ENCODE measurements around the gene SLC25A28. TPM values are rescaled to one million over a fixed set of nuclear protein-coding genes. Genes with fewer than 3 reads are reported as not detected.

The SLC25A28 gene

GRCh38 chr10:99565166-99565565, 55.1 kb downstream of the SLC25A28 start:
- no peaks in the 10 kb centered on the region for H3K36me3 ChIP-seq (replicated peaks in 1 of 2; ENCODE audit: control insufficient read depth in 2 of 2, insufficient read depth in 2 of 2, low read length in 2 of 2)
- no peaks in the 10 kb centered on the region for H3K9me3 ChIP-seq (replicated peaks in 1 of 2; ENCODE audit: control insufficient read depth in 2 of 2, insufficient read depth in 1 of 2, low read depth in 1 of 2, low read length in 2 of 2)
- H3K4me1 ChIP-seq (ENCODE audit: control insufficient read depth in 2 of 2, insufficient read depth in 1 of 2, low read depth in 1 of 2, low read length in 2 of 2) = no peaks in the 10 kb centered on the region
- H3K27ac ChIP-seq (replicated peaks; ENCODE audit: low read length) = no peak overlapping the region
- H3K18ac ChIP-seq (ENCODE audit: low read length) = no peak overlapping the region
- H2BK5ac ChIP-seq (ENCODE audit: low read length) = no peak overlapping the region
- H3K4me3 ChIP-seq (ENCODE audit: low read length in 2 of 2) = no peak overlapping the region
- H2AFZ ChIP-seq (ENCODE audit: low read length) = no peak overlapping the region
- no peak overlapping the region for H3K4me2 ChIP-seq (ENCODE audit: insufficient read depth, low read length, poor library complexity, severe bottlenecking)
- DNase-seq (ENCODE audit: low spot score) = no peak
- H3K79me1 ChIP-seq (ENCODE audit: low read depth, low read length) = no peaks in the 10 kb centered on the region
- peaks cover 0 to 12% (median 0%) of the 10 kb centered on the region in 3 experiments for H3K27me3 ChIP-seq (ENCODE audit: control insufficient read depth in 3 of 3, insufficient read depth in 3 of 3, low read depth in 1 of 3, low read length in 3 of 3)
- no peak overlapping the region for H2BK120ac ChIP-seq (ENCODE audit: low read depth, low read length)
- no peak overlapping the region for H4K91ac ChIP-seq (ENCODE audit: low read depth, low read length, poor library complexity)
- H2AK5ac ChIP-seq (ENCODE audit: low read depth, low read length) = no peak overlapping the region
- no peak overlapping the region for H3K14ac ChIP-seq (ENCODE audit: low read length)
- no peak overlapping the region for H3K9ac ChIP-seq (ENCODE audit: low read depth, low read length, poor library complexity)
- WGBS, 2 donors (ENCODE audit: extremely low coverage in 2 of 2, insufficient read length in 2 of 2, insufficient replicate concordance in 1 of 2) = no CpG with 5 or more reads among the region's 4 CpGs
- H3K23ac ChIP-seq (ENCODE audit: low read depth, low read length, poor library complexity) = no peak overlapping the region
- no peak overlapping the region for H2BK12ac ChIP-seq (ENCODE audit: low read length)
- H3K4ac ChIP-seq (ENCODE audit: low read length) = no peak overlapping the region
- H4K8ac ChIP-seq (ENCODE audit: low read depth, low read length) = no peak overlapping the region
- no peak overlapping the region for H2BK15ac ChIP-seq (ENCODE audit: low read length)

DNA sequence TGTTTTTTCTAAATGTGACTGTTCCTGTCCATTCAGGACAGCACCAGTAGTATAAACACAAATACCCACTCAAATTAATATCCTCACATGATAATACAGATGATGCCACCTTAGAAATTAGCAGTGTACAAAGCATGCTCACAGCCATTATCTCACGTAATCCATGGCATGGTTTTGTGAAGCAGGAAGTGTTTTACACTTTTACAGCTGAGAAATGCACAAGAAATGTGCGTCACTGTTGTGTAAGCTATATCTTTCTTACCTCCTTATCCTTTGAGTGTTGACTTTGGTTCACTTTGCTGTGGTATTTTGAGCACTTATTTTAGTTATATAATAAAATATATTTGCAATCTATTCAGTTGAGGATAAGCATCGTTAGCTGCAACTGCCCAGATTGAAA, 55.9 kb downstream of the SLC25A28 start:
- WGBS, 2 donors (ENCODE audit: extremely low coverage in 2 of 2, insufficient read length in 2 of 2, insufficient replicate concordance in 1 of 2) = no CpG with 5 or more reads among the region's 3 CpGs
- no peaks in the 10 kb centered on the region for H3K36me3 ChIP-seq (replicated peaks in 1 of 2; ENCODE audit: control insufficient read depth in 2 of 2, insufficient read depth in 2 of 2, low read length in 2 of 2)

DNA sequence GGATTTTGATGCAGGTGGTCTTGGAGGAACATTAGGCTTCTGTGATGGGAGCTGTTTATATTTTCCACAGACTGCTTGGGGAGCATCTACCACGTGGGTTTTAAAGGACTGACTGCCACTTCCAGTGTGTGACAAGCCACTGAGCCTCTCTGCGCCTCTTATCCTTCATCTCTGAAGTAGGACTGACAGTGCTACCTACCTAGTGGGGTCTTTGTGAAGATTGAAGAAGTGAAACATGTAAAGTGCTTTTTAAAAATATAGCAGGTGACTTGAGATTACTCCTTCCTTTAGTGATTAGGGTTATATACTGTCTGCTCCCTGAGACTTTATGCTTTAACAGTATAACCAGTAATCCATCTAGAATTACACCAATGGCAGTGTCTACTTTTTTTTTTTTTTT, 57.6 kb downstream of the SLC25A28 start:
- H3K18ac ChIP-seq (ENCODE audit: low read length) = no peak overlapping the region
- WGBS, 2 donors (ENCODE audit: extremely low coverage in 2 of 2, insufficient read length in 2 of 2, insufficient replicate concordance in 1 of 2) = no CpG with 5 or more reads among the region's 2 CpGs
- no peak overlapping the region for H3K4me2 ChIP-seq (ENCODE audit: insufficient read depth, low read length, poor library complexity, severe bottlenecking)
- no peaks in the 10 kb centered on the region for H3K4me1 ChIP-seq (ENCODE audit: control insufficient read depth in 2 of 2, insufficient read depth in 1 of 2, low read depth in 1 of 2, low read length in 2 of 2)
- no peak for DNase-seq (ENCODE audit: low spot score)
- no peaks in the 10 kb centered on the region for H3K36me3 ChIP-seq (replicated peaks in 1 of 2; ENCODE audit: control insufficient read depth in 2 of 2, insufficient read depth in 2 of 2, low read length in 2 of 2)
- H2AK5ac ChIP-seq (ENCODE audit: low read depth, low read length) = no peak overlapping the region
- H3K14ac ChIP-seq (ENCODE audit: low read length) = no peak overlapping the region
- no peak overlapping the region for H2BK12ac ChIP-seq (ENCODE audit: low read length)
- peaks cover 0 to 7% (median 0%) of the 10 kb centered on the region in 3 experiments for H3K27me3 ChIP-seq (ENCODE audit: control insufficient read depth in 3 of 3, insufficient read depth in 3 of 3, low read depth in 1 of 3, low read length in 3 of 3)
- H2AFZ ChIP-seq (ENCODE audit: low read length) = no peak overlapping the region
- no peak overlapping the region for H2BK5ac ChIP-seq (ENCODE audit: low read length)
- no peak overlapping the region for H3K4me3 ChIP-seq (ENCODE audit: low read length in 2 of 2)
- H3K79me1 ChIP-seq (ENCODE audit: low read depth, low read length) = no peaks in the 10 kb centered on the region
- no peak overlapping the region for H3K9ac ChIP-seq (ENCODE audit: low read depth, low read length, poor library complexity)
- H2BK120ac ChIP-seq (ENCODE audit: low read depth, low read length) = no peak overlapping the region
- H3K4ac ChIP-seq (ENCODE audit: low read length) = no peak overlapping the region
- no peaks in the 10 kb centered on the region for H3K9me3 ChIP-seq (replicated peaks in 1 of 2; ENCODE audit: control insufficient read depth in 2 of 2, insufficient read depth in 1 of 2, low read depth in 1 of 2, low read length in 2 of 2)
- H4K91ac ChIP-seq (ENCODE audit: low read depth, low read length, poor library complexity) = no peak overlapping the region
- H3K23ac ChIP-seq (ENCODE audit: low read depth, low read length, poor library complexity) = no peak overlapping the region
- no peak overlapping the region for H3K27ac ChIP-seq (replicated peaks; ENCODE audit: low read length)
- H4K8ac ChIP-seq (ENCODE audit: low read depth, low read length) = no peak overlapping the region
- no peak overlapping the region for H2BK15ac ChIP-seq (ENCODE audit: low read length)

More for the DNA sequence above, 55.9 kb downstream of the SLC25A28 start:
- Histone ChIP-seq H2BK12ac (ENCODE audit: low read length) (no peak overlapping the region), H4K8ac (ENCODE audit: low read depth, low read length) (no peak overlapping the region), H3K9me3 (replicated peaks in 1 of 2; ENCODE audit: control insufficient read depth in 2 of 2, insufficient read depth in 1 of 2, low read depth in 1 of 2, low read length in 2 of 2) (no peaks in the 10 kb centered on the region), H2BK120ac (ENCODE audit: low read depth, low read length) (no peak overlapping the region), H3K18ac (ENCODE audit: low read length) (no peak overlapping the region), H3K14ac (ENCODE audit: low read length) (no peak overlapping the region), H2AK5ac (ENCODE audit: low read depth, low read length) (no peak overlapping the region), H3K79me1 (ENCODE audit: low read depth, low read length) (no peaks in the 10 kb centered on the region), H3K4me2 (ENCODE audit: insufficient read depth, low read length, poor library complexity, severe bottlenecking) (no peak overlapping the region), H3K23ac (ENCODE audit: low read depth, low read length, poor library complexity) (no peak overlapping the region), H2BK5ac (ENCODE audit: low read length) (no peak overlapping the region), H2BK15ac (ENCODE audit: low read length) (no peak overlapping the region), H2AFZ (ENCODE audit: low read length) (no peak overlapping the region), H3K27ac (replicated peaks; ENCODE audit: low read length) (no peak overlapping the region), H3K4me3 (ENCODE audit: low read length in 2 of 2) (no peak overlapping the region), H3K27me3 (ENCODE audit: control insufficient read depth in 3 of 3, insufficient read depth in 3 of 3, low read depth in 1 of 3, low read length in 3 of 3) (peaks cover 0 to 4% (median 0%) of the 10 kb centered on the region in 3 experiments), H4K91ac (ENCODE audit: low read depth, low read length, poor library complexity) (no peak overlapping the region), H3K9ac (ENCODE audit: low read depth, low read length, poor library complexity) (no peak overlapping the region), H3K4ac (ENCODE audit: low read length) (no peak overlapping the region), H3K4me1 (ENCODE audit: control insufficient read depth in 2 of 2, insufficient read depth in 1 of 2, low read depth in 1 of 2, low read length in 2 of 2) (no peaks in the 10 kb centered on the region)
- no peak for DNase-seq (ENCODE audit: low spot score)

Small RNA genes within 50 kb of the gene (small RNA-seq; reads per million reads assigned to genes)
- gene AL133353.1 (ENCODE audit: insufficient read depth) = not detected

All from neuronal stem cell (in vitro differentiated cells).